SK-N-SH (cell line): Measurements from ENCODE around the gene RGS9.

ENCODE experiments used
- POLR2AphosphoS5 ChIP-seq: IDR thresholded peaks from 2 replicates; pipeline ENCODE4 v1.6.1; 2012; ENCODE audit warnings: low read depth, low read length
- RFX5 ChIP-seq: IDR thresholded peaks from 2 replicates; pipeline ENCODE4 v1.6.1; 2012; ENCODE audit warnings: mild to moderate bottlenecking, improper control_type of control experiment, low read length
- TF ChIP-seq, protein P1 (sequence below): IDR thresholded peaks from 2 replicates; pipeline ENCODE4 v1.4.0; 2012; ENCODE audit warnings: low read depth
- TF ChIP-seq, protein P2 (sequence below): fragments of 150-350 bp; IDR thresholded peaks from 2 replicates; pipeline ENCODE4 v1.6.1; 2017; ENCODE audit warnings: antibody characterized with exemption, low read length, low read depth, borderline replicate concordance
- TF ChIP-seq, protein P3 (sequence below): fragments of 200-600 bp; sonication (generic); IDR thresholded peaks from 2 replicates; pipeline ENCODE4 v1.6.1; 2017; ENCODE audit warnings: antibody characterized with exemption, mild to moderate bottlenecking, moderate library complexity
- TF ChIP-seq, protein P4 (sequence below): fragments of 150-350 bp; IDR thresholded peaks from 2 replicates; pipeline ENCODE4 v1.6.1; 2016; ENCODE audit warnings: mild to moderate bottlenecking, low read depth, low read length

DNA sequence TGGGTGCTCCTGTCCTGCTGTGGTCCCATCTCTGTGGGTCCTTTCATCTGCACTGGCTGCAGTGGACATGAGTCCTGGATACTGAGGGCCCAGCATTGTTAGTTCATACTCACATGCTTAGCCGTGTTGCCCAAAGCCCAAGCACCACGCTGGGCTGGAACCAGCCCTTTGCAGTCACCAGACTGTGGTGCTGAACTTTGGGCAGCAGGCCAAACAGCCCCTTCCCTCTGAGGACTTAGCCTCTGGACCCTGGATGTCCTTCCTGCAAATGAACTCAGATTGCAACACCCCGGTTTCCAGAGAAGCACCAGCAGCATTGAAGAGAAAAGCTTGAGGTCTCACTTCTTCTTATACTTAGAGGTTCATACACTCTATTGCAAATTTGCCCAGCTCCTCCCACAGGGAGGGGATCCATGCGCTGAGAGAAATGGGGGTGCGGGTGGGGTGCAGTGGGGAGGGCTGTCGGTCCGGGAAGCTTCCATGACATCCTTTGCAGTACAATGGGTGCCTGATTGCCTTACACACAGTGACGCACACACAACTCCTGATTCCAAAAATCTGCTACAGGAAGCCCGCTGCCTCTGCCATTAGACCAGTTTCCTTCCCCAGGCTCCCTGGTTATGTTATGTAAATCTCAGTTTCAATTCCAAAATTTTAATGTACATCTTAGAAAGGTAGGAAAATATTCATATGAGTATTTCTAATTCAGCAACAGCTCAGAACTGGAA, 65.8 kb downstream of the RGS9 start:
- TF ChIP-seq, protein P1, sequence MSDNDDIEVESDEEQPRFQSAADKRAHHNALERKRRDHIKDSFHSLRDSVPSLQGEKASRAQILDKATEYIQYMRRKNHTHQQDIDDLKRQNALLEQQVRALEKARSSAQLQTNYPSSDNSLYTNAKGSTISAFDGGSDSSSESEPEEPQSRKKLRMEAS = no peak
- TF ChIP-seq, protein P2, sequence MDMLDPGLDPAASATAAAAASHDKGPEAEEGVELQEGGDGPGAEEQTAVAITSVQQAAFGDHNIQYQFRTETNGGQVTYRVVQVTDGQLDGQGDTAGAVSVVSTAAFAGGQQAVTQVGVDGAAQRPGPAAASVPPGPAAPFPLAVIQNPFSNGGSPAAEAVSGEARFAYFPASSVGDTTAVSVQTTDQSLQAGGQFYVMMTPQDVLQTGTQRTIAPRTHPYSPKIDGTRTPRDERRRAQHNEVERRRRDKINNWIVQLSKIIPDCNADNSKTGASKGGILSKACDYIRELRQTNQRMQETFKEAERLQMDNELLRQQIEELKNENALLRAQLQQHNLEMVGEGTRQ = no peak
- no peak for TF ChIP-seq POLR2AphosphoS5
- TF ChIP-seq, protein P3, sequence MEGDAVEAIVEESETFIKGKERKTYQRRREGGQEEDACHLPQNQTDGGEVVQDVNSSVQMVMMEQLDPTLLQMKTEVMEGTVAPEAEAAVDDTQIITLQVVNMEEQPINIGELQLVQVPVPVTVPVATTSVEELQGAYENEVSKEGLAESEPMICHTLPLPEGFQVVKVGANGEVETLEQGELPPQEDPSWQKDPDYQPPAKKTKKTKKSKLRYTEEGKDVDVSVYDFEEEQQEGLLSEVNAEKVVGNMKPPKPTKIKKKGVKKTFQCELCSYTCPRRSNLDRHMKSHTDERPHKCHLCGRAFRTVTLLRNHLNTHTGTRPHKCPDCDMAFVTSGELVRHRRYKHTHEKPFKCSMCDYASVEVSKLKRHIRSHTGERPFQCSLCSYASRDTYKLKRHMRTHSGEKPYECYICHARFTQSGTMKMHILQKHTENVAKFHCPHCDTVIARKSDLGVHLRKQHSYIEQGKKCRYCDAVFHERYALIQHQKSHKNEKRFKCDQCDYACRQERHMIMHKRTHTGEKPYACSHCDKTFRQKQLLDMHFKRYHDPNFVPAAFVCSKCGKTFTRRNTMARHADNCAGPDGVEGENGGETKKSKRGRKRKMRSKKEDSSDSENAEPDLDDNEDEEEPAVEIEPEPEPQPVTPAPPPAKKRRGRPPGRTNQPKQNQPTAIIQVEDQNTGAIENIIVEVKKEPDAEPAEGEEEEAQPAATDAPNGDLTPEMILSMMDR = no peak
- TF ChIP-seq RFX5 = no peak
- TF ChIP-seq, protein P4, sequence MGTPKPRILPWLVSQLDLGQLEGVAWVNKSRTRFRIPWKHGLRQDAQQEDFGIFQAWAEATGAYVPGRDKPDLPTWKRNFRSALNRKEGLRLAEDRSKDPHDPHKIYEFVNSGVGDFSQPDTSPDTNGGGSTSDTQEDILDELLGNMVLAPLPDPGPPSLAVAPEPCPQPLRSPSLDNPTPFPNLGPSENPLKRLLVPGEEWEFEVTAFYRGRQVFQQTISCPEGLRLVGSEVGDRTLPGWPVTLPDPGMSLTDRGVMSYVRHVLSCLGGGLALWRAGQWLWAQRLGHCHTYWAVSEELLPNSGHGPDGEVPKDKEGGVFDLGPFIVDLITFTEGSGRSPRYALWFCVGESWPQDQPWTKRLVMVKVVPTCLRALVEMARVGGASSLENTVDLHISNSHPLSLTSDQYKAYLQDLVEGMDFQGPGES = no peak
